Loucy (cell line): Measurements from ENCODE around the gene MGA.

Experiments
- H2AFZ ChIP-seq: fragments of 200-600 bp; sonication (generic); 2 replicates; pipeline ENCODE4 v1.6.0; 2016; ENCODE audit warnings: antibody characterized with exemption, mild to moderate bottlenecking, low read length, moderate library complexity
- H3F3A ChIP-seq: fragments of 200-600 bp; 2 replicates; pipeline ENCODE4 v1.6.0; 2016; ENCODE audit warnings: antibody characterized with exemption, low read depth, mild to moderate bottlenecking
- H3K27me3 ChIP-seq: fragments of 200-600 bp; sonication (generic); 2 replicates; pipeline ENCODE4 v1.6.1; 2014; ENCODE audit warnings: low read length, mild to moderate bottlenecking; ENCODE audit not compliant: insufficient read depth, poor library complexity, severe bottlenecking
- H3K36me3 ChIP-seq: fragments of 200-600 bp; sonication (generic); 2 replicates; pipeline ENCODE4 v1.6.1; 2016; ENCODE audit warnings: low read length; ENCODE audit not compliant: insufficient read depth
- H3K4me1 ChIP-seq: fragments of 200-600 bp; sonication (generic); 2 replicates; pipeline ENCODE4 v1.5.1; 2014; ENCODE audit warnings: low read length, mild to moderate bottlenecking; ENCODE audit not compliant: insufficient read depth, poor library complexity, severe bottlenecking
- H3K4me2 ChIP-seq: fragments of 200-600 bp; sonication (generic); 2 replicates; pipeline ENCODE4 v1.6.0; 2014; ENCODE audit warnings: antibody characterized with exemption, low read length, low read depth, mild to moderate bottlenecking; ENCODE audit not compliant: poor library complexity, severe bottlenecking
- H3K4me3 ChIP-seq: fragments of 200-600 bp; sonication (generic); 2 replicates; pipeline ENCODE4 v1.5.1; 2014; ENCODE audit warnings: low read length, mild to moderate bottlenecking, mixed read lengths; ENCODE audit not compliant: poor library complexity, severe bottlenecking
- H3K79me2 ChIP-seq: fragments of 200-600 bp; sonication (generic); 2 replicates; pipeline ENCODE4 v1.6.1; 2014; ENCODE audit warnings: low read length; ENCODE audit not compliant: insufficient read depth
- H3K9ac ChIP-seq: fragments of 200-600 bp; sonication (generic); 2 replicates; pipeline ENCODE4 v1.6.0; 2014; ENCODE audit warnings: mild to moderate bottlenecking, low read depth, low read length, moderate library complexity; ENCODE audit not compliant: poor library complexity, severe bottlenecking
- H3K9me2 ChIP-seq: fragments of 200-600 bp; sonication (generic); replicated peaks from 2 replicates; pipeline ENCODE4 v1.6.1; 2016; ENCODE audit warnings: low read depth, low read length, mixed read lengths
- H3K9me3 ChIP-seq: fragments of 200-600 bp; sonication (generic); 2 replicates; pipeline ENCODE4 v1.6.1; 2014; ENCODE audit warnings: mild to moderate bottlenecking, antibody characterized with exemption, low read length, low read depth; ENCODE audit not compliant: insufficient read depth
- H4K20me1 ChIP-seq: fragments of 200-600 bp; sonication (generic); 2 replicates; pipeline ENCODE4 v1.6.0; 2014; ENCODE audit warnings: antibody characterized with exemption, low read length, mild to moderate bottlenecking; ENCODE audit not compliant: insufficient read depth, poor library complexity, severe bottlenecking
- CTCF ChIP-seq: fragments of 200-600 bp; sonication (generic); conservative IDR thresholded peaks from 2 replicates; pipeline ENCODE4 v1.5.1; 2014; ENCODE audit warnings: mild to moderate bottlenecking, antibody characterized with exemption, low read length
- EZH2phosphoT487 ChIP-seq: fragments of 200-600 bp; IDR thresholded peaks from 2 replicates; pipeline ENCODE4 v1.6.1; 2018; ENCODE audit warnings: antibody characterized with exemption, mild to moderate bottlenecking, moderate library complexity, borderline replicate concordance

Gene MGA

DNA sequence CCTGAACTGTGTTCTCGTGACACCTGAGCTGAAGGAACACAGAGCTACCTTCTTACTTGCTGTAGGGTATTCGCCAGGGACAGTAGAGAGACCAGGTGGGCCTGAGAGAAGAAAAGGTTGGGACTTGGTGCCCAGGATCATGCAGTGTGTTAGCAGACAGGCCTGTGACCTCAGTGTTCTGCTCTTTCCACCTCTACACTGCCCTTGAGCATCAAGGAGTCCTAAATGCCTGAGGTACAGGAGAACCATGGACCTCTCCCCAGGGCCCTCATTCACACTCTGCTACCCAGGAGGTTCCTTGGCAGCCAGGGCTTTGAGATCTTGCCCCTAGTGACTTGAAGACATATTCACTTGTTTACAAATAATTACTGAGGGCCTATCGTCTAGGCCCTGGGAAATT, 145.5 kb downstream of the MGA start:
- no peak overlapping the region for H2AFZ ChIP-seq
- TF ChIP-seq CTCF, result no peak
- no peak for TF ChIP-seq EZH2phosphoT487
- H3F3A ChIP-seq, result no peaks in the 10 kb centered on the region
- no peak overlapping the region for H3K9ac ChIP-seq
- peaks cover 13% of the 10 kb centered on the region for H3K4me1 ChIP-seq
- H3K27me3 ChIP-seq, result no peaks in the 10 kb centered on the region
- no peaks in the 10 kb centered on the region for H4K20me1 ChIP-seq
- H3K79me2 ChIP-seq, result no peaks in the 10 kb centered on the region
- H3K9me2 ChIP-seq, result no peaks in the 10 kb centered on the region
- H3K9me3 ChIP-seq, result no peaks in the 10 kb centered on the region
- no peak overlapping the region for H3K4me3 ChIP-seq
- H3K4me2 ChIP-seq, result no peak overlapping the region
- H3K36me3 ChIP-seq, result peaks cover 20% of the 10 kb centered on the region; the same call in 1 of the 2 replicates

- no peak overlapping the region for H2AFZ ChIP-seq
- no peak overlapping the region for H3K4me2 ChIP-seq
- peak; percentile 52 for TF ChIP-seq CTCF
- no peak for TF ChIP-seq EZH2phosphoT487
- H3K9me3 ChIP-seq, result no peaks in the 10 kb centered on the region
- peaks cover 13% of the 10 kb centered on the region for H3K4me1 ChIP-seq
- no peaks in the 10 kb centered on the region for H3K79me2 ChIP-seq
- no peaks in the 10 kb centered on the region for H4K20me1 ChIP-seq
- H3K36me3 ChIP-seq, result peaks cover 12% of the 10 kb centered on the region; the same call in 1 of the 2 replicates
- H3K4me3 ChIP-seq, result no peak overlapping the region
- H3K9me2 ChIP-seq, result no peaks in the 10 kb centered on the region
- H3F3A ChIP-seq, result no peaks in the 10 kb centered on the region
- H3K9ac ChIP-seq, result no peak overlapping the region
- no peaks in the 10 kb centered on the region for H3K27me3 ChIP-seq
Observed at GRCh38 chr15:41806291-41807181, 146.3 kb downstream of the MGA start.

GRCh38 chr15:41809121-41809520, 148.9 kb downstream of the MGA start:
- TF ChIP-seq EZH2phosphoT487 (no peak), CTCF (no peak)
- Histone ChIP-seq H3K4me2 (no peak overlapping the region), H2AFZ (no peak overlapping the region), H3K79me2 (no peaks in the 10 kb centered on the region), H3K9ac (no peak overlapping the region), H3K9me3 (no peaks in the 10 kb centered on the region), H3K36me3 (peaks cover 20% of the 10 kb centered on the region; the same call in 1 of the 2 replicates), H3F3A (no peaks in the 10 kb centered on the region), H3K4me3 (no peak overlapping the region), H4K20me1 (no peaks in the 10 kb centered on the region), H3K9me2 (no peaks in the 10 kb centered on the region), H3K4me1 (peaks cover 13% of the 10 kb centered on the region), H3K27me3 (no peaks in the 10 kb centered on the region)
